LNCaP clone FGC (cell line): ENCODE data around the gene FAR2.
"Not testable (repeated sequence)": the region's sequence is repeated elsewhere in the genome, so short reads cannot be mapped to it uniquely, and the experiment has no call there.

Experiments used
- DNase-seq: peaks from one replicate; pipeline ENCODE4 v3.0.0-alpha.2; 2011; ENCODE audit warnings: low read depth
- H3K4me3 ChIP-seq: 2 replicates; pipeline ENCODE4 v1.5.1; 2011; ENCODE audit warnings: mild to moderate bottlenecking, low read depth, low read length, control low read depth
- TF ChIP-seq, protein P1 (sequence below): IDR thresholded peaks from 2 replicates; pipeline ENCODE4 v1.5.1; 2012; ENCODE audit warnings: mild to moderate bottlenecking; ENCODE audit not compliant: control insufficient read depth, insufficient read depth; ENCODE audit errors: extremely low read depth

Gene FAR2

DNA sequence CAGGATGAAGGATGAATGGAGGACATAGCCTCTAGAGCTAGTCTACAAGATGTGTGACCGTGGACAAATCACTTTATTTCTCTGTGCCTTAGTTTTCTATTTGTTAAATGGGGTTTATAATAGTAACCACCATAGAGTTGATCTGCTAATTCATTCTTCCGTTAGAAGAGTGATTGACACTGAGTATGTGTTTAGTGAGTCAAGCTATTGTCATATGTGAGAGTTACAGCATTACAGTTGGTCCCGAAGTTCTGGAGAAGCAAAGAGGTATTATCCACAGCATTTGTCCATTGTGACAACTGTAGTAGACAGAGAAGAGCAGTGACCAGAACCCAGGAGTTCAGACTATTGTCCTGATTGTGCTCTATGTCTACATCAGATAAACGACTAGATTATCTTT, 14.1 kb downstream of the FAR2 start:
- TF ChIP-seq, protein P1, sequence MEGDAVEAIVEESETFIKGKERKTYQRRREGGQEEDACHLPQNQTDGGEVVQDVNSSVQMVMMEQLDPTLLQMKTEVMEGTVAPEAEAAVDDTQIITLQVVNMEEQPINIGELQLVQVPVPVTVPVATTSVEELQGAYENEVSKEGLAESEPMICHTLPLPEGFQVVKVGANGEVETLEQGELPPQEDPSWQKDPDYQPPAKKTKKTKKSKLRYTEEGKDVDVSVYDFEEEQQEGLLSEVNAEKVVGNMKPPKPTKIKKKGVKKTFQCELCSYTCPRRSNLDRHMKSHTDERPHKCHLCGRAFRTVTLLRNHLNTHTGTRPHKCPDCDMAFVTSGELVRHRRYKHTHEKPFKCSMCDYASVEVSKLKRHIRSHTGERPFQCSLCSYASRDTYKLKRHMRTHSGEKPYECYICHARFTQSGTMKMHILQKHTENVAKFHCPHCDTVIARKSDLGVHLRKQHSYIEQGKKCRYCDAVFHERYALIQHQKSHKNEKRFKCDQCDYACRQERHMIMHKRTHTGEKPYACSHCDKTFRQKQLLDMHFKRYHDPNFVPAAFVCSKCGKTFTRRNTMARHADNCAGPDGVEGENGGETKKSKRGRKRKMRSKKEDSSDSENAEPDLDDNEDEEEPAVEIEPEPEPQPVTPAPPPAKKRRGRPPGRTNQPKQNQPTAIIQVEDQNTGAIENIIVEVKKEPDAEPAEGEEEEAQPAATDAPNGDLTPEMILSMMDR = no peak
- no peak for DNase-seq
- no peak overlapping the region for H3K4me3 ChIP-seq

DNA sequence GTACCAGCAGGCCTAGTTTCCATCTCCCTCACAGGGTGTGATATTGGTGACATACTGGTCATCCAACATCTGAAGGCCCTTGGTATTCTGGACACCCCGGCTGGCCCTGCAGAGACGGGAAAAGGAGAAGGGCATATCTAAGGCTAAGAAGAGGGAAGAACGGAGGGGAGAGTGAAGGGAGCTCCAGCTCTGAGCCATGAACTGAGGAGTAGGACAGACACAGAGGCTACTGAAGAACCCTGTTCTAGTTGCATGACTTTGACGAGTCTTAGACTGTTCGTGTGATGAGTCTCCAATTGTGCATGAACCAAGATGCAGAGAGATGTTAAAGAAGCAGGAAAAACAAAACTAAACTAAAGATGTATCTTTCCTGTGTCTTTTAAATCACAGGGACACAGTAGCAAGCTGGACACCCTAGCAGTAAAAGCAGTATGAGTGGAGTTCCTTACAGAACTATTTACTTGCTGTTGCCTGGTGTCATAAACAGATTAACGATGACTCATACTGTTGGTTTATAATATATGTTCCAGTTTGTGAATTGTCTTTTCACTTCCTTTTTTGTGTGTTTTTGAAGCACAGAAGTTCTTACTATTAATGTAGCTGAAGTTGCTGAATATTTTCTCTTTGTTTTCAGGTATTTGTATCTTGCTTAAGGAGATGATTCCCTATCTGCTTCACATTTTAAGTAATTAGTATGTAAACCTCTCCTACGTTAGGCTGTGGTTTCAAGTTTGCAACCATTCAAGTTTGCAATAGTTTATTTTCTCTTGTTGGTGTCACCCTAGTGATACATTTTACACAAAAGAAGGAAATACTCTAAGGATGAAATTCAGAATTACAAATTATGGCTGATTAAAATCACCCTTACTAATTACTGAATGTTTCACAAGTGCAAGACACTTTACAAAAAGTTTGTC, 15.7 kb downstream of the FAR2 start:
- DNase-seq = no peak
- no peak overlapping the region for H3K4me3 ChIP-seq

DNA sequence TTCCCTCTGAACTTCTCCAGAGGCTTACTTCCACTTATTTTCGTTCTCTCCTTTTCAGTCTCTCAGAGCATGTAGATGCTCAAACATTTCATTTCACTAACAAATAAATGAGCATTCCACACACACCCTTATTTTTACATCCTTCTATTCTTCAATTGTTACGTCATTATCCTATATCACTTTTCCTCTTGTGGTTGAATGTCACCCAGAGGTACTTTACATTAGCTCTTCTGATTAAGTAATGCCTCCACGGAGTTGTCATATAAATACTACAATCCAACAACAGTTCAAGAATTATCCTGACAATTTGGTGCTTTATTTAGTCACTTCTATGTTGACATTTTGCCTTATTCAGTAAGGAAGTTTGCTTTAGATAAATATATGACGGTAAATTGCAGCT, 18.4 kb downstream of the FAR2 start:
- TF ChIP-seq, protein P1 = no peak
- H3K4me3 ChIP-seq = no peak overlapping the region
- DNase-seq = no peak

More for the DNA sequence above, 15.7 kb downstream of the FAR2 start:
- TF ChIP-seq, protein P1 = no peak

DNA sequence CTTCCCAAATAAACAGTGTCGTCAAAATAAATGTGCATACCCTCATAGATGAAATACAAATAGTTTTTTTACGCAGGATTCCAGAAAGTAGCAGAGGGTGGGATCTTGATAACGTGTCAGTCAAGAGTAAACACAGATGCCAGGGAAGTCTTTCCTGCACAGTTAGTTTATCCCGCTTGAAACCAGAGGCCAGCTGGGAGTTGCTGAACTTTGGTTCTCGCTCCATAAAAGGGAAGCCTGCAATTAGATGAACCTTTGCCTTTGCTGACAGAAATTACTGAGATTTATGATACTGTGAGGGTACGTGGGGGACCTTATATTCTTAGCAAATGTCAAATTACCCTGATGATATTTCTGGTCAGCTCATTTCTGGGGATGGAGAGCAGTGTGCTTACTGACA, 18.9 kb downstream of the FAR2 start:
- DNase-seq = no peak
- TF ChIP-seq, protein P1 = no peak
- no peak overlapping the region for H3K4me3 ChIP-seq

DNA sequence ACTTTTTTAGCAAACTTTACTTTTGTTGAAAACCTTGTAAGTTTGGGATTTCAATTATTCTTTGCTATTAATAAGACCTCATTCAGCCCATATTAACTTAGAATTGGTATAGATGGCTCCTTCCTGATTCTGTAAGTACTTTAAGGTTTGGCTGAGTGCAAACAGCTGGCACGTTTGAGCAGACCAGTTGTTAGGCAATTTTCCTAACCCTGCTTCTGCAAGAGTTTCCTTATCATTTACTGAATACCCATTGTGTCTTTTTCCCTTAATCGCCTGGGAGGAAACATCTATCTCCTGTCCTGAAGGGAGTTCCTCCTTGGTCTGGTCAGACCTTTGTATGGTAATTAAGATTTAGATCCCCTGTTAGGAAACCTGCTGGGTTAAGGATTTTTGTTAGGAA, 20.9 kb downstream of the FAR2 start:
- DNase-seq, H3K4me3 ChIP-seq: not testable (repeated sequence)

DNA sequence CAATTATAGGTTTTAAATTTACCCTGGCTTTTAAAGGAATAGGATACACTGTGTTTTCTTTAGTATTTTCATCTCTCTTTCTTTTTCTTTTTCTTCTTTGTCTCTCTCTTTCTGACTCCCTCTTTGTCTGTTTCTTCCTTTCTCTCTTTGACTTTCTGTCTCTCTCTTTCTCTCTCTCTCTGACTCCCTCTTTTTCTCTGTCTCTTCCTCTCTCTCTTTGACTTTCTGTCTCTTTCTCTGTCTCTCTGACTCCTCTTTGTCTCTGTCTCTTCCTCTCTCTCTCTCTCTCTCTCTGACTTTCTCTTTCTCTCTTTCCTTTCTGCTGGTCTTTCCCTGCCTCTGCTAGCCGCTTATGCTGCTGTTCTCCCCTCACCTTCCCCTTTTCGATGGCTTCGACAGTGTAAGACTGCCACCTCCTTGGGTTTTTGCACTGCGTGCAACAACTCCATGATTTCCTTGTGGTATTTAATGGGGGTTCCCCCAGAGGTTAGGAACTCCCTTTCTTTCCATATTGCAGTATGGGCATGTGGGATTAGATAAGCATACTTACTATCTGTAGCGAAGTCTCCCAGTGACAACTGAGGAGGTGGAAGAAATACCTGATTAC, 21.5 kb downstream of the FAR2 start:
- not testable (repeated sequence) for DNase-seq, H3K4me3 ChIP-seq

DNA sequence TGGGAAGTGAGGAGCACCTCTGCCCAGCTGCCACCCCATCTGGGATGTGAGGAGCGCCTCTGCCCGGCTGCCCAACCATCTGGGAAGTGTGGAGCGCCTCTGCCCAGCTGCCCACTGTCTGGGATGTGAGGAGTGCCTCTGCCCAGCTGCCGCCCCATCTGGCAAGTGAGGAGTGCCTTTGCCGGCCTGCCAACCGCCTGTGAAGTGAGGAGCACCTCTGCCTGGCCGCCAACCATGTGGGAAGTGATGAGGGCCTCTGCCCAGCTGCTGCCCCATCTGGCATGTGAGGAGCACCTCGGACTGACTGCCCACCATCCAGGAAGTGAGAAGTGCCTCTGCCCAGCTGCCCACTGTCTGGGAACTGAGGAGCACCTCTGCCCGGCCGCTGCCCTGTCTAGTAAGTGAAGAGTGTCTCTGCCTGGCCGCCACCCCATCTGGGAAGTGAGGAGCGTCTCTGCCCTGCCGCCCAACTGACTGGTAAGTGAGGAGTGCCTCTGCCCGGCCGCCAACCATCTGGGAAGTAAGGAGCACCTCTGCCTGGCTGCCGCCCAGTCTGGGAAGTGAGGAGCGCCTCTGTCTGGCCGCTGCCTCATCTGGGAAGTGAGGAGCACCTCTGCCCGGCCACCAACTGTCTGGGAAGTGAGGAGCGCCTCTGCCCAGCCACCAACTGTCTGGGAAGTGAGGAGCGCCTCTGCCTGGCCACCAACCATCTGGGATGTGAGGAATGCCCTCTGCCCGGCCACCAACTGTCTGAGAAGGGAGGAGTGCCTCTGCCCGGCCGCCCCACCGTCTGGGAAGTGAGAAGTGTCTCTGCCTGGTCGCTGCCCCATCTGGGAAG, 22.6 kb downstream of the FAR2 start:
- TF ChIP-seq, protein P1 = no peak
- no peak for DNase-seq
- no peak overlapping the region for H3K4me3 ChIP-seq
